NCI-H146 treated with DMSO at 0.1 percent for 48 hours (cell line): ENCODE results near the gene TMEM147.
A peak's percentile ranks its signal among the peaks of the same experiment; 100 is the strongest.

Experiments used
- DNase-seq: peaks from one replicate; lab custom pipeline; 2025; ENCODE audit not compliant: unreplicated experiment; lab: John Stamatoyannopoulos, UW

The TMEM147 gene

DNA sequence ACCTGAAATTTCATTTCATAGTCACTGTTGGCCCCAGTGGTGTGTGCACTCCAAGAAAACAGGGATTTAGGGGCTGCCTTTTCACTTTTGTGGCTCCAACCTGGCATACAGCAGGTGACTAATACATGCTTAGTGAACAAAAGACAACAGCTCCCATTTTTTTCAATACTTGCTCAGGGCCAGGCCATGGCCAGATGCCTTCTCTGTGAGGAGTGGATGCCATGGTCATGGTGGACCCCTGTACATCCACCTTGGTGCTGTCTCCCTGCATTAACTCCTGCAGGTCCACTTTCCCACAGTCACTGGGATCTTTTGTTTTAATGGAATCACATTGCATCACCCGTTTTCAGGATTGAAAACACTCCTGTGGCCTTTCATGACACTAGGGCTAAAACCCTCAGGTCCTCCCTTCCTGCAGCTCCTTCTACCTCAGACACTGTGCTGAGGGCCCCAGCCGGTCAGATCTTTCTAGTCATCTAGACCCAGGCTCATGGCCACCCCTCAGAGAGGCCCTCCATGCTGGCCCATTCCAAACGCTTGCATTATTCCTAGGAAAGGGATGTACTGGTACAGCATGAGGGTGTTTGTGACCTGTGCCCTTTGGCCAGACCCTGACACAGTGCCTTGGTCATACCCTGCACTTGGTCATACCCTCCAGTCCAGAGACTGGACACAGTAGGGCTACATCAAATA, 1.2 kb upstream of the TMEM147 start:
- DNase-seq = no peak

DNA sequence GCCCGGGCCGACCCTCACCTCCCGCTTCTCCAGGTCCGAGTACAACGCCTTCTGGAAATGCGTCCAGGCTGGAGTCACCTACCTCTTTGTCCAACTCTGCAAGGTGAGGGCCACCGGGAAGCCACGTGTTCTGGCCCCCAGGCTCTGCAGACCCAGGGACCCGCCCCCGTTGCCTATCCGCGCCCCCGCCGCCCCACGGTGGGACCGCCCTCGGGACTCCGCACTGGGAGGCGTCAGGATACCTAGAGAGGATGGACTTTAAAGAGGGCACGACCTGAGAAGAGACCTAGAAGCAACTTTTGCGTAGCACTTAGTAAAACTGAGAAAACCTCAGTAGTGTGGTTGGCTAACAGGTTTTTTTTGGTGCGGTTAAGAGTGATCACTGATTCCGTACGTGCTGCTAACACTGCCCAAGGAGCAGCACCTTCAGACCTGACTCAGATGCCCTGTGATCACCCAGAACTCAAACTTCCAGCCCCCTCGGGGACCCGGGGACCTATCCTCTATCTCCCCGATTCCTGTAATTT, 492 bp downstream of the TMEM147 start:
- DNase-seq = peak; percentile 19

DNA sequence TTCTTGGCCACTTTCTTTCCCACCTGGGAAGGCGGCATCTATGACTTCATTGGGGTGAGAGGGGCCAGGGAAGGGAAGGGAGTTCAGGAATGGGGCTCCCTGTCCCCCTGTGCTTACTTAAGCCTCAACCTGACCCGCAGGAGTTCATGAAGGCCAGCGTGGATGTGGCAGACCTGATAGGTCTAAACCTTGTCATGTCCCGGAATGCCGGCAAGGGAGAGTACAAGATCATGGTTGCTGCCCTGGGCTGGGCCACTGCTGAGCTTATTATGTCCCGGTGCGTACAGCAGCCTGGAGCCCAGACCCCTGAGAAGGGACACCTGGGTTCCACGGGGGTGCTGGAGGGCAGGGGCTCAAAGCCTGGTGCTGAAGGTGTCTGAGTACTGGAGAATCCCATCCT, 1.1 kb downstream of the TMEM147 start:
- DNase-seq = no peak

DNA sequence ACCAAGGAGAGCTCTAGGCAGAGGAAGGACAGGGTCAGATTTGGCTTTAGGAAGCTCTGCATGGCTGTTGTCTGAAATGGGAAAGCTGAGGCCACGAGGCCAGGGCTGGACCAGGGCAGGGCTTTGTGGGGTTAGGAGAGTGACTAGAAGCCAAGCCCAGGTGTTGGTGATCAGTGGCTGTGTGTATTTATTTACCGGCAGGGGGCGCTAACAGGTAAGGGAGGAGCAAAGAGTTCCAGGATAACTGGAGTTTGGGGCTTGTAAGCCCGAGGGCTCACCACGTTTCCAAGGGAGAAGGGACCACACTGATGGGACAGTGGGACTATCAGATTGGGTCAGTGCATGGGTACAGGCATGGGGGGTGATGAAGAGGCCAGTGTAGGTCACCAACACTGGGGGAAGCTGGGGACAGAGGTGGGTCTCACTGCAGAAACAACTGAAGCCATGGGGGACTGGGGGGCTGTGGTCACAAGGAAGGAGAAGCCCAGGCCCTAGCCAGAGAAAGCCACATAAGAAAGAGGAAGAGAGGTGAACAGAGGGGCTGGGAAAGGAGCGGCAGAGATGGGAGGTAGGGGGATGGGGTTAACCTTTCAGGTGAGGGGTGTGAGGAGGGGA, 3.9 kb downstream of the TMEM147 start:
- DNase-seq = peak; percentile 59

DNA sequence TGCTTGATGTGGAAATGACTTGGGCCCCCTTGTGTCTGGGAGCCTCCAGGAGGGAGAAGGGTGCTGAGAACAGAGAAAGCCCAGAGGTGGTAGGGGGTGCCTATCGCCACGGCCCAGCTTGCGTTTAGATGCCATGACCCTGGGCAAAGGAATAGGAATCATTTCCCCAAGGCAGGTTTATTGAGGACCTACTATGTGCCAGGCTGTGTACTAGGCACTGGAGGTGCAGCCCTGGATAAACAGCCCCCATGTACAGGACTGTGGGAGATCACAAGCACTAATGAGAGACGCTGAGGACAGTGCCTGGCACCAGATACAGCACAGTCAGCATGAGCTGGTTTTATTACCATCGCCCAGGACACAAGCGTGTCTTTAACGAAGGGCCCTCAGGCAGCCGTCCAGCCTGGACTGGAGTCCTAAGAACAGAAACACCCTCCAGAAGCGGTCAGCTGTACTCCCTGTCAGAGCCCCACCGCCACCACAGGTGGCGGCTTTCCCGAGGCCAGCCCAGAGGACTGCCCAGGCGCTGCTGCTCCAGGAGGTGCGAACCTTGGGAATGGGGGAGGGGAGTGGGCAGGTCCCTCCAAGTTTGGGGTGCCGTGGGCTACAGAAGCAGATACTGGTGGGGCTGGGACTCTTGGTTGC, 4.6 kb downstream of the TMEM147 start:
- DNase-seq = no peak

DNA sequence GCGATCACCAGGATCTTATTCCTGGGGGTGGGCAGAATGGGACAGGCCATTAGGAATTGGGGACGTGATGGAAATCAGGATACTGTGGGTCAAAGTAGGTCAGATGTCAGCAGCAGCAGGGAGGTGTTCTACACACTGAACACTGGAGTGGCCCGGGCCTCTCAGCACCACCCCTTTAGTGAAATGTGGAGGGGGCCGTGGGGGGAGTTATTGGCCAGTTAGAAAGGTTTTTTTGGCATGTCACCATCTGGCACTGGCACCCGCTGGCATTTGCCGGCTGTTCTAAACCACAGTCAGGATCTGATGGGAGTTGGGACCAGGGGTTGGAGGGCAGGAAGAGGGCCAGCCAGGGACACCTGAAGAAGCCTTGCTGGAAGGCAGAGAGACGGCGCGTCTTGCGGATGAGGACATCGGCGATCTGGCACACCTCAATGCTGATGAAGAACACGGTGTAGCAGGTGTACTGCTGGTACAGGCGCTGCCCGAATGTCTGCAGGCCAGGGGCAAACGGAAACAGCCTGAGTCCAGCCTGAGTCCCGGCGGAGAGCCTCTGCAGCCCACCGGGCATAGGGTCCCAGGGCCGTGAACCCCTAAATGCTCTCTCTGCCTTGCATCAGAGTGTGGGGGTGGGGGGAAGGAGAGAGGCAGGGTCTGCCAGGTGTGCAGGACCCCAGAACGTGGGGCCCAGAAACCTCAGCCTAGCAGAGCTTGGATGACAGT, 5.8 kb downstream of the TMEM147 start:
- DNase-seq = no peak

DNA sequence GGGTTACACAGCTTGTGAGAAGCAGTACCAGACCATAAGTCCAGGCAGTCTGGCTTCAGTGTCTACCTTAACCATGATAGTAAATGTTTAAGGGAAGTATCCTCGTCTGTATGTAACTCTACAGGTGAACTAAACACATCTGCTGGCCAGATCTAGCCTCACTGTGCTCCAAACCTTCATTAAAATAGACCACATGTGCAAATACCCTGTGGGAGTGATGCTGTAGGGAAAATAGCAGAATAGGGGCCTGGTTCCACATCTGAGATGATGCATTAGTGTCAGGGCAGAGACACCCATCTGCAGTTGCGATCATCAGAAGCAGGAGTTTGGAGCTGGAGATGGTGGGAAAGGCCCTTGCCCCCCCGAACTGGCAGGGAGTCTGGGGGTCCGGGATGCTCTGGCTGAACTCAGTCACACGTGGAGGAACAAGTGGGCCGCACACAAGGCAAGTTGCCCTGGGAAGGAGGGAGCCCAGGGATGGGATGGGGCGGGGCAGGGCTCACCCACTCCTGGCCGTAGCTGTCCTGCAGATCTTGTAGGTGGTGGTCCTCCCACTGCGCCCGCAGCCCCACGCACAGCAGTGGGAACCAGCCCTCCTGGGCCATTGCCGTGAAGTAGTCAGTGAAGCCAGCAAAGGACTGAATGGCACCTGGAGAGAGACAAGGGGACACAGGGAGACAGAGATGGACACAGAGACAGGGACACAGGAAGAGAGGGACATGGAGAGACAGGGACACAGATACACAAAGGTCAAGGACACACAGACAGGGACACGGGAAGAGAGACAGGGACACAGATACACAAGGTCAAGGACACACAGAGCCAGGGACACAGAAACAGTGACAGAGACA, 7.3 kb downstream of the TMEM147 start:
- no peak for DNase-seq

DNA sequence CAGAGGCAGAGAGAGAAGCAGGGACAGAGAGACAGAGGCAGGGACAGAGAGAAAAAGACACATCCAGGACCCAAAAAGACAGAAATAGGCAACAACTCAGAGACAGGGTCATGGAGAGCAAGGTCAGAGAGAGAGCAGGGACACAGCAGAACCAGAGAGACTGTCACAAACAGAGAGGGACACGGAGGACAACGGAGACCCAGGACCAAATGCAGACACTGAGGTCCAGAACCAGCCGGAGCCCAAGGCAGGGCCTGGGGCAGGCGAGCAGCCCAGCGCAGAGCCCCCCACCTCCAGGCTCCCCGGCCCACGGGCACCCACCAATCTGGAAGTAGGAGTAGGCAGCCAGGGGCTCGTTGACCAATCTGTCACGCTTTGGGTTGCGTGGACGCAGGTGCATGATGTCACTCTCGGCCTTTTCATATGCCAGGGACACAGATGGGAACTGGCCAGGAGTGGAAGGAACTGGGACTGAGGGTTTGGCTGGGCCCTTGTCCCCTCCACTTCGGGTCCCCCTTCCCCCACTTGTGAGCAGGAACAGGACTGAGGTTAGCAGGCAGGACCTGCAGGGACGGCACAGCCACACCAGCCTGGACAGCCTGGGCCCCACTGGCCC, 8.1 kb downstream of the TMEM147 start:
- no peak for DNase-seq

DNA sequence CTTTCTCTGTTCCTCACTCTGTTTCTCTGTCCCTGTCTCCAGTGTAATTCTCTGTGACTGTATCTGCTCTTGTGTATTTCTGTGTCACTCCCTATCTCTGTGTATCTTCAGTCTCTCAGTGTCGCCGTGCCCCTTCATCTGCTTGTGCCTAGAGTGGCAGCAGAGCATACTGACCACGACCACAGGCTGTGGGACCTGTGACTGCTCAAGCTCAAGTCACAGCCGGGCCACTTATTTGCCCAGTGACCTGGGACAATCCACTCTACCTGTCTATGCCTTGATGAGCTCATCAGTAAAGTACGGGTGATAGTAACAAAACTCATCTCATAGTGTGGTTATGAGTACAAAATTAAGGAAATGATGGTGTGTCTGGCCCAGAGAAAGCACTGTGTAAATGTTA, 8.7 kb downstream of the TMEM147 start:
- no peak for DNase-seq

DNA sequence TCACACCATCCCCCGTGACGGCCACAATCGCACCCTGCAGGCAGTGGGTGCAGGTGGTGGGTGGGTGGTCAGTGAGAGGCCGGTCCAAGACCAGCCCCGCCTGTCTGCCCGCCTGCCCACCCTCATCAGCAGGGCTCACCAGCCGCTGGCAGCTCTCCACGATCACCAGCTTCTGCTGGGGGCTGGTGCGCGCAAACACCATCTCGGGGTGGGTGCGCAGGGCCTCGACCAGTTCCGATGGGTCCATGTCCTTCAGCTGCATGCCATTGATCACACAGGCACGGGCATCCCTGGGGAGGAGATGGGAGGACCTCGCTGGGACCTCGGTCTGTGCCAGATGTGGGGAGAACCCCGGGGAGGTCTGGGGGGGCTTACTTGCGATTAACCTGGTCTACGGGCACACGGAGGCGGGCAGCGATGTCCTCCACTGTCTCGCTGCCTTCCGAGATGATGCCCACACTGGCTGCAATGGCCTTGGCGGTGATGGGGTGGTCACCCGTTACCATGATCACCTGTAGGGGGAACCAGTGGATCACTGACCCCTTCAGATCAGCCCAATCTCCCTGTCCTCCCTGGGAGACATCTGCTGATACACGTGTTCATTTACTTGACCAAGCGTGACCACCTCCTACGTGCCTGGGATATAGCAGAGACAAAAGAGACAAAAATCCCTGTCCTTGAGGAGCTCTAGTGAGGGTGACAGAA, 10.0 kb downstream of the TMEM147 start:
- peak; percentile 59 for DNase-seq

DNA sequence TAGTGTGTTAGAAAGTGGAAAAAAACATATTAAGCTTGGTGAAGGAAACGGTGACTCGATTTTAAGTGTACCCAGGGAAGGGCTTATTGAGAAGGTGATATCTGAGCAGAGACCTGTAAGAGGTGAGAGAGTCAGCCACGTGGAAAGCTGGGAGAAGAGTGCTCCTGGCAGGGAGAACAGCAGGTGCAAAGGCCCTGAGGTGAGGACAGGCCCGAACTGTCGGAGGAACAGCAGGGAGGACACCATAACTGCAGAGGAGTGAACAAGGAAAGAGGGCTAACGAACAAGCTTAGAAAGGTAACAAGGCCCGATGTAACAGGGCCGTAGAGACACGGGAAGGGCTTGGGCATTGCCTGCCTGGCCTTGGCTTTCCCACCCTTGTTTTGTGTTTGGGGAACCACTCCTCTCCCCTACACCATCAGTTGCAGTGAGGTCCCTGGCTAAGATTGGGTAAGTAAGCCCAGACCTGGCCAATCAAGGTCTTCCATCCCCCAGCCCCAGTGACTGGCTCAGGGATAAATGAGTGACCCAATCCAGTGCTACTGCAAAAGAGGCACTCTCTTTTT, 10.7 kb downstream of the TMEM147 start:
- DNase-seq = no peak

DNA sequence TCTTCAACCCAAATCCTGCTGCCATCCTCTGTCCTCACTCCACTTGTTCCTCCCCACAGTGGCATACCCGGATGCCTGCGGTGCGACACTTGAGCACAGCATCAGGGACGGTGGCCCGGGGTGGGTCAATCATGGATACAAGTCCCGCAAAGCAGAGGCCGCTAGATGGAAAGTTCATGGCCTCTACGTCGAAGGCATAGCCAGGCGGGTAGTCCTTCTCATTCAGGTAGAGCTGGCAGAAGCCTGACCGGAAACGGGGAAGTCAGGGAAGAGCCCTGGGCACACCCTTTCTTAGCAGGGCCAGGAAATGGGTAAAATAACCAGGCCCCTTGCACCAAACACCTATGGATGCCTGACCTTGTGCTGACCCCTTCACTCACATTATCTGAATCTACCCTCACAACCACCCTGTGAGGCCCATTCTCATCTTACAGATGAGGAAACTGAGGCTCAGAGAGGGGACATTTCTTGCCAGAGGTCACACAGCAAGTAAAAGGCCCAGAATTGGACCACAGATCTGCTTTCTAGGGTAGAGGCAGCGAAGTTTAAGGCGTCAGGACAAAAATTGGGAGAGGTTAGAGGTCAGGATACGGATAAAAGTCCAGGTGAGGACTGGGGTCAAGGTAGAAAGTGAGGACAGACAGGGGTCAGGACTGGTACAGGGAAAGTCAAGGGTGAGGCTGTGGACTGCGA, 11.6 kb downstream of the TMEM147 start:
- no peak for DNase-seq

DNA sequence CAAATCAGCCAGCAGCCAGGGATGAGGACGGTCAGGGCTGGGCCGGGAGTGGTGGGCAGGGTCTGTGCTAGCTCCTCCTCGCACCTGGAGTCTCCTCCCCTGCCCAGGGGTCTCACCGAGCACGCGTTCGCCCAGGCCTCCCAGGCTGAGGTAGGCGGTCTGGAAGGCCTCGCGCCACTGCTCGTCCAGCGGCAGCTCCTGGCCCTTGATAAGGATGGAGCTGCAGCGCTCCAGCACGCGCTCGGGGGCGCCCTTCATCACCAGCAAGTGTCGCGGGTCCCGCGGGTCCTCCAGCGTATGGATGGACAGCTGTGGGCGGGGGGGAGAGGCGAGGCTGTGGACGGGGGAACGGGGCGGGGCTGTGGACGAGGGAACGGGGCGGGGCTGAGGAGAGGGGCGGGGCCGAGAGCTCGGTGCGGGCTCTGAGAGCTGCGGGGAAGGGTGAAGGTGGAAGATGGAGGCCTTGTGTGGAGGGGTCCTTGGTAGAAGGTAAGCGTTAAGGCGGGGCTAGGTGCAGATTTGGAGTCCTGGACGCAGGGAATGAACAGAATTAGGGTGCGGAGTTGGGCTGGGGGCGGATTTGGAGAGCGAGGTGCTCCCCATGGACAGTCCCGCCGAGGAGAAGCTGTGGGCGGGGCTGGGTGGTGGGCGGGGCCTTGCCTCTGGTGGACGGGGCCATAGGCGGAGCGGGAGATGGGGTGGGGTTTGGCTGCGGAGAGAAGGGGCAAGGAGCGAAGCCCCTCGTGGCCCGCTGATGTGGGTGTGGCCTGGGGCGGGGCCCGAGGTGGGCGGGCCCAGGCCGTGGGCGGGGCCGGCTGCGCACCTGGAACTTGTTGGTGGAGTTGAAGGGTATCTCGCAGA, 12.3 kb downstream of the TMEM147 start:
- peak; percentile 74 for DNase-seq

DNA sequence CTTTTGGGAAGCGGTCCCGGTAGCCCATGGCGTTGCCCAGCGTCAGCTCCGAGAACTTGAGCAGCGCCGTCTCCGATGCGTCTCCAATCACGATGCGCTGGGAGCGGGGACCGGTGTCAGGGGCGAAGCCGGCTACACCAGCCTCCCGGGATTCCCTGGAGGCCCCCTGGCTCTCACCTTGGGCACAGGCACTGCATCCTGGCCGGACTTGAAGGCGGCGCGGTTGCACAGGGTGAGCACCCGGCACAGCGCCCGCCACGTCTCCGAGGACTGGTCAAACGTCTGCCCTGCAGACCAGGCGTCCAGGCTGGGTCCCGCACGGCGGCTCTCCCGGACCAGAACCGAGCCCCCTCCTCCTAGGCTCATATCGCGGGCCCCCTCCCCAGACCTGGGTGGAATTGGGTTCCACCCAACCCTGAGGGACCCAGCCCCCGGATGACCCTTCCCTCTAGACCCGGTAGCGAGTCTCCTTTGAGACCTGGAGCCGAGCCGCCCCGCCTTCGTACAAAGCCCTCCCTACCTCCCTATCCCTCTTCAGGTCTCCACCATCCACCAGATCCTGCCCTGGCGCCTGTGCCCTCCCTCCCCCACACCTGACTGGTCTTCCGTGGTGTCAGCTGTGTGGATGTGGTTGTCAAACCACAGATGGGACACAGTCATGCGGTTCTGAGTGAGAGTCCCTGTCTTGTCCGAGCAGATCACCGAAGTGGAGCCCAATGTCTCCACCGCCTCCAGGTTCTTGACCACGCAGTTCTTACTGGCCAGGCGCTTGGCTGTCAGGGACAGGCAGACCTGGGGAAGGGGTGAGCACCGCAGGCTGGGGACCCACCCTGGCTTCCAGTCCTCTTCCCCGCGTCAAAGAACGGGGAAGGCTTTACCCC, 13.2 kb downstream of the TMEM147 start:
- DNase-seq = no peak

DNA sequence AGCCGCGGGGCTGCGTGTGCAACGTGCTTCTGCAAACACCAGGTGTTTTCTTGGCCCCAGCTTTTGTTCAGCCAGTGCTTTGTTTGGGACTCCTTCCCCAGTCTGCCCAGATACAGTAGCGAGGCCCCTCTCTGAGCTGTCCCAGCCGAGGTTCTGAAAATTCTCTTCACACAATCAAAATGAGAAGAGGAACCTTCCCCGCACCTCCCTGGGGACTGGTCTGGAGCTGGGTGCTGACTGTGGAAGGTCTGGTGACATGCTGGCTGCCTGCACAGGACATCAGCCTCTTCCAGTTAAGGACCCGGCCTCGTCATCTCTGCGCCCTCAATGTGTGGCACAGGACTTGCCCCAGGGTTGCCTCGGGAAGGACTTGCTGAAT, 13.8 kb downstream of the TMEM147 start:
- no peak for DNase-seq

DNA sequence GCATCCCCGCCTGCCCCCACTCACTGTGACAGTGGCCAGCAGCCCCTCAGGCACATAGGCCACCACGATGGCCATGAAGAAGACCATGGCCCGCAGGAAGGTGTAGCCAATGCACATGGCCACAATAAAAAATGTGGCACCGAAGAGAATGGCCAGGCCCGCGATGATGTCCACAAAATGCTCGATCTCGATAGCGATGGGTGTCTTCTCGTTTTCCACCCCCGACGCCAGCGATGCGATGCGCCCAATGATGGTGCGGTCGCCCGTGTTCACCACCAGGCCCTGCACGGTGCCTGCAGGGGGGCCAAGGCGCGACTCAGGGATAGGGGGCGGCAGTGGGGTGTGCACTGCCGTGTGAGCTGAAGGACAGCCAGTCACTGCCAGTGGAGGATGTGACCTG, 14.4 kb downstream of the TMEM147 start:
- DNase-seq = no peak

DNA sequence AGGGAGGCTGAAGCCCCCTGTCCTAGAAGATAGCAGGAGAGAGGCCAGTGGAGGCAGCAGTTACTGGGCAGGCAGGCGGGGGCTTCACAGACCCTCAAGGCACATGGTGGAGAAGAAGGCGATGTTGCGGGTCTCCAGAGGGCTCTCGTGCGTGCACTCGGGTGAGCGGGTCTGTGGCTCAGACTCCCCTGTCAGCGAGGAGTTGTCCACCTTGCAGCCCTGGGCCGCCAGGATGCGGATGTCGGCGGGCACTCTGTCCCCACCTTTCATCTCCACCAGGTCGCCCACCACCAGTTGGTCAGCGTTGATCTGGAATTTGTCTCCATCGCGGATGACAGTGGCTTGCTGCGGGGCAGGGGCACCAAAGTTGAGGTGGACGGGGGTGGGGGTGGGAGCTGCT, 14.8 kb downstream of the TMEM147 start:
- no peak for DNase-seq
